ENCODE results near the gene NMT2.

Gene NMT2

GRCh38 chr10:15088428-15089261 lies 79.8 kb downstream of the NMT2 start, which contains the start of gene ACBD7:
Gene ACBD7 (minus strand): TSS chr10:15088776. CDS start chr10:15088728, 48 bp downstream.
- Histone ChIP-seq H3K36me3 (ENCODE audit: insufficient read depth, low read length) (no peaks in the 10 kb centered on the region), H3K9me3 (ENCODE audit: insufficient read depth, low read depth, low read length) (no peaks in the 10 kb centered on the region), H3K4me3 (ENCODE audit: low read length) (peak within 1 kb of the TSS; percentile 93), H3K9ac (ENCODE audit: low read depth, low read length) (peak within 1 kb of the TSS; percentile 87), H3K4me1 (ENCODE audit: insufficient read depth, low read length) (peaks cover 6% of the 10 kb centered on the region; the same call in 1 of the 2 replicates), H3K27ac (ENCODE audit: low read depth, low read length) (peak within 1 kb of the TSS; percentile 30; the same call in 1 of the 2 replicates), H3K27me3 (ENCODE audit: insufficient read depth, low read length) (no peaks in the 10 kb centered on the region)
- WGBS = 3% methylated on average over 58 of the region's 63 CpGs

GRCh38 chr10:15084502-15084922 lies 84.0 kb downstream of the NMT2 start:
- peak overlapping the region; percentile 69; the same call in 1 of the 2 replicates for H3K27ac ChIP-seq (ENCODE audit: low read depth, low read length)
- H3K9ac ChIP-seq (ENCODE audit: low read depth, low read length) = peak overlapping the region; percentile 51; the same call in 1 of the 2 replicates
- WGBS = 63% methylated on average over 7 of the region's 7 CpGs
- H3K27me3 ChIP-seq (ENCODE audit: insufficient read depth, low read length) = no peaks in the 10 kb centered on the region
- H3K4me3 ChIP-seq (ENCODE audit: low read length) = peak overlapping the region; percentile 38; the same call in 1 of the 2 replicates
- H3K4me1 ChIP-seq (ENCODE audit: insufficient read depth, low read length) = peaks cover 6% of the 10 kb centered on the region; the same call in 1 of the 2 replicates
- no peaks in the 10 kb centered on the region for H3K36me3 ChIP-seq (ENCODE audit: insufficient read depth, low read length)
- H3K9me3 ChIP-seq (ENCODE audit: insufficient read depth, low read depth, low read length) = no peaks in the 10 kb centered on the region

GRCh38 chr10:15083674-15084501 lies 84.6 kb downstream of the NMT2 start:
- 93% methylated on average over 18 of the region's 18 CpGs for WGBS
- H3K4me1 ChIP-seq (ENCODE audit: insufficient read depth, low read length) = peaks cover 6% of the 10 kb centered on the region; the same call in 1 of the 2 replicates
- H3K4me3 ChIP-seq (ENCODE audit: low read length) = peak overlapping the region; percentile 38; the same call in 1 of the 2 replicates
- H3K27ac ChIP-seq (ENCODE audit: low read depth, low read length) = peak overlapping the region; percentile 69; the same call in 1 of the 2 replicates
- no peaks in the 10 kb centered on the region for H3K36me3 ChIP-seq (ENCODE audit: insufficient read depth, low read length)
- H3K9ac ChIP-seq (ENCODE audit: low read depth, low read length) = peak overlapping the region; percentile 51
- no peaks in the 10 kb centered on the region for H3K9me3 ChIP-seq (ENCODE audit: insufficient read depth, low read depth, low read length)
- H3K27me3 ChIP-seq (ENCODE audit: insufficient read depth, low read length) = no peaks in the 10 kb centered on the region

GRCh38 chr10:15075421-15075820 lies 93.1 kb downstream of the NMT2 start:
- Histone ChIP-seq H3K27me3 (ENCODE audit: insufficient read depth, low read length) (no peaks in the 10 kb centered on the region), H3K9me3 (ENCODE audit: insufficient read depth, low read depth, low read length) (peaks cover 27% of the 10 kb centered on the region), H3K9ac (ENCODE audit: low read depth, low read length) (no peak overlapping the region), H3K4me3 (ENCODE audit: low read length) (no peak overlapping the region), H3K4me1 (ENCODE audit: insufficient read depth, low read length) (no peaks in the 10 kb centered on the region), H3K27ac (ENCODE audit: low read depth, low read length) (no peak overlapping the region), H3K36me3 (ENCODE audit: insufficient read depth, low read length) (0 out of 2 replicates have a peak, but pooled peaks cover 4% of the 10 kb centered on the region)
- 90% methylated on average over 3 of the region's 3 CpGs for WGBS

GRCh38 chr10:15072358-15072757 lies 96.1 kb downstream of the NMT2 start:
- Histone ChIP-seq H3K4me1 (ENCODE audit: insufficient read depth, low read length) (no peaks in the 10 kb centered on the region), H3K4me3 (ENCODE audit: low read length) (no peak overlapping the region), H3K27ac (ENCODE audit: low read depth, low read length) (no peak overlapping the region), H3K9ac (ENCODE audit: low read depth, low read length) (no peak overlapping the region), H3K36me3 (ENCODE audit: insufficient read depth, low read length) (0 out of 2 replicates have a peak, but pooled peaks cover 4% of the 10 kb centered on the region), H3K9me3 (ENCODE audit: insufficient read depth, low read depth, low read length) (peaks cover 27% of the 10 kb centered on the region), H3K27me3 (ENCODE audit: insufficient read depth, low read length) (no peaks in the 10 kb centered on the region)
- WGBS = 95% methylated on average over 5 of the region's 5 CpGs

- Histone ChIP-seq H3K4me3 (ENCODE audit: low read length) (no peak overlapping the region), H3K9me3 (ENCODE audit: insufficient read depth, low read depth, low read length) (peaks cover 32% of the 10 kb centered on the region), H3K9ac (ENCODE audit: low read depth, low read length) (no peak overlapping the region), H3K27me3 (ENCODE audit: insufficient read depth, low read length) (no peaks in the 10 kb centered on the region), H3K27ac (ENCODE audit: low read depth, low read length) (no peak overlapping the region), H3K36me3 (ENCODE audit: insufficient read depth, low read length) (0 out of 2 replicates have a peak, but pooled peaks cover 4% of the 10 kb centered on the region), H3K4me1 (ENCODE audit: insufficient read depth, low read length) (no peaks in the 10 kb centered on the region)
- WGBS = 82% methylated on average over 4 of the region's 4 CpGs
Observed at GRCh38 chr10:15069230-15069629, 99.3 kb downstream of the NMT2 start.

- 0 out of 2 replicates have a peak, but pooled peaks cover 4% of the 10 kb centered on the region for H3K36me3 ChIP-seq (ENCODE audit: insufficient read depth, low read length)
- no peaks in the 10 kb centered on the region for H3K4me1 ChIP-seq (ENCODE audit: insufficient read depth, low read length)
- 86% methylated on average over 3 of the region's 3 CpGs for WGBS
- no peaks in the 10 kb centered on the region for H3K27me3 ChIP-seq (ENCODE audit: insufficient read depth, low read length)
- peaks cover 29% of the 10 kb centered on the region for H3K9me3 ChIP-seq (ENCODE audit: insufficient read depth, low read depth, low read length)
- no peak overlapping the region for H3K4me3 ChIP-seq (ENCODE audit: low read length)
- no peak overlapping the region for H3K27ac ChIP-seq (ENCODE audit: low read depth, low read length)
- H3K9ac ChIP-seq (ENCODE audit: low read depth, low read length) = no peak overlapping the region
Observed at GRCh38 chr10:15068802-15069201, 99.7 kb downstream of the NMT2 start.

- Histone ChIP-seq H3K36me3 (ENCODE audit: insufficient read depth, low read length) (no peaks in the 10 kb centered on the region), H3K27ac (ENCODE audit: low read depth, low read length) (no peak overlapping the region), H3K9me3 (ENCODE audit: insufficient read depth, low read depth, low read length) (peaks cover 16% of the 10 kb centered on the region), H3K4me1 (ENCODE audit: insufficient read depth, low read length) (no peaks in the 10 kb centered on the region), H3K4me3 (ENCODE audit: low read length) (no peak overlapping the region), H3K27me3 (ENCODE audit: insufficient read depth, low read length) (no peaks in the 10 kb centered on the region), H3K9ac (ENCODE audit: low read depth, low read length) (no peak overlapping the region)
- 95% methylated on average over 5 of the region's 5 CpGs for WGBS
Observed at GRCh38 chr10:15067154-15067553, 101.3 kb downstream of the NMT2 start.

- no peak overlapping the region for H3K9ac ChIP-seq (ENCODE audit: low read depth, low read length)
- H3K9me3 ChIP-seq (ENCODE audit: insufficient read depth, low read depth, low read length) = peaks cover 8% of the 10 kb centered on the region; the same call in 1 of the 2 replicates
- WGBS = 90% methylated on average over 2 of the region's 2 CpGs
- H3K27ac ChIP-seq (ENCODE audit: low read depth, low read length) = no peak overlapping the region
- H3K36me3 ChIP-seq (ENCODE audit: insufficient read depth, low read length) = no peaks in the 10 kb centered on the region
- H3K4me1 ChIP-seq (ENCODE audit: insufficient read depth, low read length) = no peaks in the 10 kb centered on the region
- no peaks in the 10 kb centered on the region for H3K27me3 ChIP-seq (ENCODE audit: insufficient read depth, low read length)
- no peak overlapping the region for H3K4me3 ChIP-seq (ENCODE audit: low read length)
Observed at GRCh38 chr10:15060638-15061037, 107.9 kb downstream of the NMT2 start.

GRCh38 chr10:15059914-15060313 lies 108.6 kb downstream of the NMT2 start:
- H3K4me3 ChIP-seq (ENCODE audit: low read length) = no peak overlapping the region
- no peak overlapping the region for H3K9ac ChIP-seq (ENCODE audit: low read depth, low read length)
- no peaks in the 10 kb centered on the region for H3K27me3 ChIP-seq (ENCODE audit: insufficient read depth, low read length)
- H3K9me3 ChIP-seq (ENCODE audit: insufficient read depth, low read depth, low read length) = peaks cover 6% of the 10 kb centered on the region; the same call in 1 of the 2 replicates
- no peaks in the 10 kb centered on the region for H3K36me3 ChIP-seq (ENCODE audit: insufficient read depth, low read length)
- no peaks in the 10 kb centered on the region for H3K4me1 ChIP-seq (ENCODE audit: insufficient read depth, low read length)
- H3K27ac ChIP-seq (ENCODE audit: low read depth, low read length) = no peak overlapping the region
- 92% methylated on average over 4 of the region's 4 CpGs for WGBS
